Liver (tissue), 9 donors: ENCODE data around the gene SLC25A38. TPM values are rescaled to one million over a fixed set of nuclear protein-coding genes. Genes with fewer than 3 reads are reported as not detected.
"Not testable (repeated sequence)": the region's sequence is repeated elsewhere in the genome, so short reads cannot be mapped to it uniquely, and the experiment has no call there.

ENCODE experiments used
- DNase-seq: peaks from one replicate; pipeline ENCODE4 v3.0.0-alpha.2; 2017; ENCODE audit warnings: low spot score
- H3K27ac ChIP-seq, 2 donors: one replicate each; pipeline ENCODE4 v1.7.0; 2013; ENCODE audit warnings: inconsistent platforms in 2 of 2, low read length in 2 of 2, control low read depth in 1 of 2, low read depth in 1 of 2, mild to moderate bottlenecking in 1 of 2
- H3K27me3 ChIP-seq, 4 donors: one replicate each; pipeline versions ENCODE4 v1.6.1 to v1.7.0; 2013; ENCODE audit warnings: low read length in 3 of 4, inconsistent platforms in 1 of 4, mild to moderate bottlenecking in 1 of 4, moderate library complexity in 1 of 4; ENCODE audit not compliant: control insufficient read depth in 4 of 4, insufficient read depth in 4 of 4
- H3K36me3 ChIP-seq, 4 donors: one replicate each; pipeline versions ENCODE4 v1.6.1 to v1.7.0; 2013; ENCODE audit warnings: low read length in 3 of 4, mild to moderate bottlenecking in 3 of 4, low read depth in 1 of 4, moderate library complexity in 1 of 4; ENCODE audit not compliant: control insufficient read depth in 4 of 4, insufficient read depth in 3 of 4
- H3K4me1 ChIP-seq, 4 donors: one replicate each; pipeline versions ENCODE4 v1.6.1 to v1.7.0; 2013; ENCODE audit warnings: low read length in 3 of 4, mild to moderate bottlenecking in 3 of 4, moderate library complexity in 1 of 4; ENCODE audit not compliant: control insufficient read depth in 4 of 4, insufficient read depth in 4 of 4
- H3K4me3 ChIP-seq, 3 donors: one replicate each; pipeline versions ENCODE4 v1.6.1 to v1.7.0; 2013; ENCODE audit warnings: low read length in 3 of 3, control low read depth in 1 of 3, low read depth in 1 of 3, mild to moderate bottlenecking in 1 of 3
- H3K9ac ChIP-seq, 2 donors: one replicate each; pipeline ENCODE4 v1.7.0; 2013; ENCODE audit warnings: low read length in 2 of 2, mild to moderate bottlenecking in 2 of 2, moderate library complexity in 2 of 2, control low read depth in 1 of 2, low read depth in 1 of 2
- H3K9me3 ChIP-seq, 4 donors: one replicate each; pipeline versions ENCODE4 v1.6.1 to v1.7.0; 2013; ENCODE audit warnings: low read length in 3 of 4; ENCODE audit not compliant: control insufficient read depth in 4 of 4
- EGR1 ChIP-seq, 2 donors: IDR thresholded peaks; 2 replicates each; pipeline ENCODE4 v1.6.1; 2016 to 2018; ENCODE audit warnings: antibody characterized with exemption in 2 of 2, low read depth in 2 of 2
- FOXA1 ChIP-seq: IDR thresholded peaks from 2 replicates; pipeline ENCODE4 v1.6.1; 2016; ENCODE audit warnings: antibody characterized with exemption
- GABPA ChIP-seq, 2 donors: IDR thresholded peaks in 1 of 2; conservative IDR thresholded peaks in 1 of 2; 2 replicates each; pipeline ENCODE4 v1.6.1; 2016; ENCODE audit warnings: antibody characterized with exemption in 2 of 2, mild to moderate bottlenecking in 1 of 2, moderate library complexity in 1 of 2
- HNF4A ChIP-seq, 2 donors: conservative IDR thresholded peaks; 2 replicates each; pipeline ENCODE4 v1.6.1; 2016; ENCODE audit warnings: antibody characterized with exemption in 2 of 2, mild to moderate bottlenecking in 2 of 2
- JUND ChIP-seq, 2 donors: IDR thresholded peaks; 2 replicates each; pipeline ENCODE4 v1.6.1; 2016; ENCODE audit warnings: antibody characterized with exemption in 2 of 2
- NR2F2 ChIP-seq: IDR thresholded peaks from 2 replicates; pipeline ENCODE4 v1.6.1; 2016; ENCODE audit warnings: antibody characterized with exemption
- RAD21 ChIP-seq, 2 donors: IDR thresholded peaks; 2 replicates each; pipeline ENCODE4 v1.6.1; 2016; ENCODE audit warnings: antibody characterized with exemption in 2 of 2, mild to moderate bottlenecking in 2 of 2
- RXRA ChIP-seq, 2 donors: IDR thresholded peaks; 2 replicates each; pipeline ENCODE4 v1.6.1; 2017 to 2018; ENCODE audit warnings: antibody characterized with exemption in 2 of 2, mild to moderate bottlenecking in 1 of 2
- SP1 ChIP-seq: IDR thresholded peaks from 2 replicates; pipeline ENCODE4 v1.6.1; 2018; ENCODE audit warnings: antibody characterized with exemption, mild to moderate bottlenecking
- TAF1 ChIP-seq: conservative IDR thresholded peaks from 2 replicates; pipeline ENCODE4 v1.6.1; 2016; ENCODE audit warnings: antibody characterized with exemption, mild to moderate bottlenecking
- WGBS: extraction: QIAGEN DNeasy Blood & Tissue Kit; methylation state at CpG from one replicate; pipeline ENCODE4 v1.1.7; 2013; 5-methylcytosine and 5-hydroxymethylcytosine counted together
- polyA plus RNA-seq, 2 donors: library from polyadenylated mRNA; stranded (reverse) in 1 of 2; unstranded in 1 of 2; fragments of 200-250 nt in 1 of 2; fragments of >200 nt in 1 of 2; fragmentation: Nextera tagmentation in 1 of 2; extraction: Ambion mirVana in 1 of 2; gene quantifications; one replicate each; pipeline versions ENCODE4 v1.2.1 to v1.2.3, GENCODE V29; 2013 to 2015
- total RNA-seq, 2 donors: library from RNA; depleted of rRNA; stranded (reverse); fragments of >200 nt; gene quantifications; one replicate each; pipeline ENCODE4 v1.2.3, GENCODE V29; 2014
- TF ChIP-seq, protein P1 (sequence below): IDR thresholded peaks from 2 replicates; pipeline ENCODE4 v1.6.1; 2016; ENCODE audit warnings: antibody characterized with exemption
- TF ChIP-seq, protein P2 (sequence below): fragments of 150-350 bp; IDR thresholded peaks from 2 replicates; pipeline ENCODE4 v1.5.1; 2017; ENCODE audit warnings: improper control_type of control experiment, low read depth, low read length; ENCODE audit not compliant: missing input control
- TF ChIP-seq, protein P3 (sequence below): IDR thresholded peaks from 2 replicates; pipeline ENCODE4 v1.6.1; 2016; ENCODE audit warnings: antibody characterized with exemption
- TF ChIP-seq, protein P4 (sequence below): IDR thresholded peaks from 2 replicates; pipeline ENCODE4 v1.6.1; 2016; ENCODE audit warnings: antibody characterized with exemption, mild to moderate bottlenecking
- donor health status: healthy.
- donor health status: healthy.
- donor health status: healthy.
- donor health status: healthy.
- donor health status: healthy.

SLC25A38 gene
- total and polyA plus RNA-seq, 4 donors: 19.8 to 44.4 (median 24.3) TPM

DNA sequence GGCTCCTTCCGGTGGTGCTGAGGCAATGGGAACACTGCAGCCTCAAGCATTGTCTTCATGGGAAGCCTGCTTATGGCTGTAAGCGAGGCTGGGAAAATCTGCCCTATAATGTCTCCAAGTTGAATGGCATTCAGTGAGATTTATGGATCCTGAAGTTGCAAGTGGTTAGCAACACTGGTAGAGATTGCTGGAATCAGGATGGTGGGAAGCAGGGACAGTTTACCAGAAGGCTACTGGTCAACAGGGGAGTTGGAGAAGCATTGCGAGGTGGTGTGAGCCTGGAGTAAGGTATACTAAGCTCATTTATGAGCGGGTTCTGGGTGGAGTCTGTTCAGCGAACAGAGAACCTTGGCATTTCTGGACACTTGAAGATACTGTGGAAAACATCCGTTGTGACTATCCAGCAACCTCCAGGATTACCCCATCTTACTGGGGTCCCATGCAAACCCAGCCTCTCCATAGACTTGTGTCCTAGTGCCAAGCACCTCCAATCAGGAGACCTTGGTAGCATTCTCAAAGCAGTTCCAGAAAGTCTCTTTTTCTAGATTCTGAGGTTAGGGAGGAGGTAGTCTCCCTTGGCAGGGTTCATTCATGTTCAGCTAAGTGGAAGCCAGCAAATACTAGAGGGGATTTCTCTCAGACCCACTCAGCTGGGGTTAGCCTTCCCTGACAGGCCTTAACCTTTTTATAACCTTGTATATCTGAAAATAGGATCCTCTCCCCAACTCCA is 30.7 kb downstream of the SLC25A38 start:
- DNase-seq: no peak
- H3K36me3 ChIP-seq: peaks cover 13 to 53% (median 47%) of the 10 kb centered on the region in 4 donors
- TF ChIP-seq, protein P1, sequence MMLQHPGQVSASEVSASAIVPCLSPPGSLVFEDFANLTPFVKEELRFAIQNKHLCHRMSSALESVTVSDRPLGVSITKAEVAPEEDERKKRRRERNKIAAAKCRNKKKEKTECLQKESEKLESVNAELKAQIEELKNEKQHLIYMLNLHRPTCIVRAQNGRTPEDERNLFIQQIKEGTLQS: no peak
- TF ChIP-seq FOXA1 (no peak), RAD21 (IDR thresholded peaks at IDR 0.05) (no peak), GABPA (IDR thresholded peaks at IDR 0.05 in 1 of 2, conservative IDR thresholded peaks at IDR 0.05 in 1 of 2) (no peak)
- H3K27ac ChIP-seq: no peak overlapping the region
- no peak overlapping the region for H3K4me3 ChIP-seq
- H3K27me3 ChIP-seq: no peaks in the 10 kb centered on the region
- no peaks in the 10 kb centered on the region for H3K9me3 ChIP-seq
- 84% methylated on average over 6 of the region's 6 CpGs for WGBS
- peaks cover 0 to 2% (median 0%) of the 10 kb centered on the region in 4 donors for H3K4me1 ChIP-seq
- H3K9ac ChIP-seq: no peak overlapping the region

DNA sequence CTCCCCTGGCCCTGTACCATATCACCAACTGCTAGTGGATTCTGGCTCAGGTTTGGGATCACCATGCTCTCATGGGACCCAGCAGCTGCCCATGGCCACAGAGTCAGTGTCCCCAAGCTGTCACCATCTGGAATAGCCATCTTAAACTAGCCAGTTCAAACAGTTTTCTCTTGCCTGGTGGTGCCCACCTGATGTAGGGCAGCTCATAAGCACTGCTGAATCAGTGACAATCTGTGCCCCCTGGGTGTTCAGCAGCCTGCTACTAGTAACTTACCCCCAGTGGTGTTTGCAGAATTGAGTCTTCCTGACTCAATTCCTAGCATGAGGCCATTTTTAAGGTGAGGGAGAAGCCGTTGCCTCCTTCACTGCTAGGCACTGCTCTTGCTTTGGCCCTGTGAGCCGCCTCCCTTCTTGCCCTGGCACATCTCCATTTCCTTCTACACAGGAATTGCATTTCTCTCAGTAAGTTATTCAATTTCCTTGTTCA is 31.3 kb downstream of the SLC25A38 start:
- WGBS: 79% methylated on average over 2 of the region's 2 CpGs
- peaks cover 10 to 47% (median 43%) of the 10 kb centered on the region in 4 donors for H3K36me3 ChIP-seq
- TF ChIP-seq SP1: no peak
- TF ChIP-seq GABPA (IDR thresholded peaks at IDR 0.05 in 1 of 2, conservative IDR thresholded peaks at IDR 0.05 in 1 of 2): no peak
- TF ChIP-seq, protein P2, sequence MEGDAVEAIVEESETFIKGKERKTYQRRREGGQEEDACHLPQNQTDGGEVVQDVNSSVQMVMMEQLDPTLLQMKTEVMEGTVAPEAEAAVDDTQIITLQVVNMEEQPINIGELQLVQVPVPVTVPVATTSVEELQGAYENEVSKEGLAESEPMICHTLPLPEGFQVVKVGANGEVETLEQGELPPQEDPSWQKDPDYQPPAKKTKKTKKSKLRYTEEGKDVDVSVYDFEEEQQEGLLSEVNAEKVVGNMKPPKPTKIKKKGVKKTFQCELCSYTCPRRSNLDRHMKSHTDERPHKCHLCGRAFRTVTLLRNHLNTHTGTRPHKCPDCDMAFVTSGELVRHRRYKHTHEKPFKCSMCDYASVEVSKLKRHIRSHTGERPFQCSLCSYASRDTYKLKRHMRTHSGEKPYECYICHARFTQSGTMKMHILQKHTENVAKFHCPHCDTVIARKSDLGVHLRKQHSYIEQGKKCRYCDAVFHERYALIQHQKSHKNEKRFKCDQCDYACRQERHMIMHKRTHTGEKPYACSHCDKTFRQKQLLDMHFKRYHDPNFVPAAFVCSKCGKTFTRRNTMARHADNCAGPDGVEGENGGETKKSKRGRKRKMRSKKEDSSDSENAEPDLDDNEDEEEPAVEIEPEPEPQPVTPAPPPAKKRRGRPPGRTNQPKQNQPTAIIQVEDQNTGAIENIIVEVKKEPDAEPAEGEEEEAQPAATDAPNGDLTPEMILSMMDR: no peak
- TF ChIP-seq FOXA1: no peak
- TF ChIP-seq RAD21 (IDR thresholded peaks at IDR 0.05): no peak
- TF ChIP-seq RXRA (IDR thresholded peaks at IDR 0.05): no peak
- TF ChIP-seq JUND (IDR thresholded peaks at IDR 0.05): no peak
- TF ChIP-seq HNF4A (conservative IDR thresholded peaks at IDR 0.05): no peak
- no peak for TF ChIP-seq TAF1
- TF ChIP-seq, protein P3, sequence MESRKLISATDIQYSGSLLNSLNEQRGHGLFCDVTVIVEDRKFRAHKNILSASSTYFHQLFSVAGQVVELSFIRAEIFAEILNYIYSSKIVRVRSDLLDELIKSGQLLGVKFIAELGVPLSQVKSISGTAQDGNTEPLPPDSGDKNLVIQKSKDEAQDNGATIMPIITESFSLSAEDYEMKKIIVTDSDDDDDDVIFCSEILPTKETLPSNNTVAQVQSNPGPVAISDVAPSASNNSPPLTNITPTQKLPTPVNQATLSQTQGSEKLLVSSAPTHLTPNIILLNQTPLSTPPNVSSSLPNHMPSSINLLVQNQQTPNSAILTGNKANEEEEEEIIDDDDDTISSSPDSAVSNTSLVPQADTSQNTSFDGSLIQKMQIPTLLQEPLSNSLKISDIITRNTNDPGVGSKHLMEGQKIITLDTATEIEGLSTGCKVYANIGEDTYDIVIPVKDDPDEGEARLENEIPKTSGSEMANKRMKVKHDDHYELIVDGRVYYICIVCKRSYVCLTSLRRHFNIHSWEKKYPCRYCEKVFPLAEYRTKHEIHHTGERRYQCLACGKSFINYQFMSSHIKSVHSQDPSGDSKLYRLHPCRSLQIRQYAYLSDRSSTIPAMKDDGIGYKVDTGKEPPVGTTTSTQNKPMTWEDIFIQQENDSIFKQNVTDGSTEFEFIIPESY: no peak
- TF ChIP-seq EGR1 (IDR thresholded peaks at IDR 0.05; ENCODE audit: low read depth in 2 of 2): no peak
- TF ChIP-seq NR2F2: no peak
- TF ChIP-seq, protein P4, sequence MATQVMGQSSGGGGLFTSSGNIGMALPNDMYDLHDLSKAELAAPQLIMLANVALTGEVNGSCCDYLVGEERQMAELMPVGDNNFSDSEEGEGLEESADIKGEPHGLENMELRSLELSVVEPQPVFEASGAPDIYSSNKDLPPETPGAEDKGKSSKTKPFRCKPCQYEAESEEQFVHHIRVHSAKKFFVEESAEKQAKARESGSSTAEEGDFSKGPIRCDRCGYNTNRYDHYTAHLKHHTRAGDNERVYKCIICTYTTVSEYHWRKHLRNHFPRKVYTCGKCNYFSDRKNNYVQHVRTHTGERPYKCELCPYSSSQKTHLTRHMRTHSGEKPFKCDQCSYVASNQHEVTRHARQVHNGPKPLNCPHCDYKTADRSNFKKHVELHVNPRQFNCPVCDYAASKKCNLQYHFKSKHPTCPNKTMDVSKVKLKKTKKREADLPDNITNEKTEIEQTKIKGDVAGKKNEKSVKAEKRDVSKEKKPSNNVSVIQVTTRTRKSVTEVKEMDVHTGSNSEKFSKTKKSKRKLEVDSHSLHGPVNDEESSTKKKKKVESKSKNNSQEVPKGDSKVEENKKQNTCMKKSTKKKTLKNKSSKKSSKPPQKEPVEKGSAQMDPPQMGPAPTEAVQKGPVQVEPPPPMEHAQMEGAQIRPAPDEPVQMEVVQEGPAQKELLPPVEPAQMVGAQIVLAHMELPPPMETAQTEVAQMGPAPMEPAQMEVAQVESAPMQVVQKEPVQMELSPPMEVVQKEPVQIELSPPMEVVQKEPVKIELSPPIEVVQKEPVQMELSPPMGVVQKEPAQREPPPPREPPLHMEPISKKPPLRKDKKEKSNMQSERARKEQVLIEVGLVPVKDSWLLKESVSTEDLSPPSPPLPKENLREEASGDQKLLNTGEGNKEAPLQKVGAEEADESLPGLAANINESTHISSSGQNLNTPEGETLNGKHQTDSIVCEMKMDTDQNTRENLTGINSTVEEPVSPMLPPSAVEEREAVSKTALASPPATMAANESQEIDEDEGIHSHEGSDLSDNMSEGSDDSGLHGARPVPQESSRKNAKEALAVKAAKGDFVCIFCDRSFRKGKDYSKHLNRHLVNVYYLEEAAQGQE: no peak
- no peaks in the 10 kb centered on the region for H3K27me3 ChIP-seq
- H3K27ac ChIP-seq: no peak overlapping the region
- H3K4me1 ChIP-seq: peaks cover 0 to 2% (median 0%) of the 10 kb centered on the region in 4 donors
- H3K4me3 ChIP-seq: no peak overlapping the region
- H3K9me3 ChIP-seq: no peaks in the 10 kb centered on the region
- no peak for DNase-seq
- H3K9ac ChIP-seq: no peak overlapping the region

DNA sequence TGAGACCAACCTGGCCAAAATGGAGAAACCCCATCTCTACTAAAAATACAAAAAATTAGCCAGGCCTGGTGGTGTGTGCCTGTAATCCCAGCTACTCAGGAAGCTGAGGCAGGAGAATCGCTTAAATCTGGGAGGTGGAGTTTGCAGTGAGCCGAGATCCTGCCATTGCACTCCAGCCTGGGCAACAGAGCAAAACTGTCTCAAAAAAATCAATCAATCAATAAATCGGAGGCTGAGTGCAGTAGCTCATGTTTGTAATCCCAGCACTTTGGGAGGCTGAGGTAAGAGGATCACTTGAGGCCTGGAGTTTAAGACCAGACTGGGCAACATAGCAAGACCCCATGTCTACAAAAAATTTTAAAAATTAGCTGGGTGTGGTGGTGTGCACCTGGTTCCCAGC is 32.1 kb downstream of the SLC25A38 start:
- 70% methylated on average over 3 of the region's 3 CpGs for whole genome bisulfite sequencing
- H3K9ac ChIP-seq, H3K4me1 ChIP-seq, H3K9me3 ChIP-seq, H3K27ac ChIP-seq, DNase-seq, H3K27me3 ChIP-seq, H3K4me3 ChIP-seq: not testable (repeated sequence)
- H3K36me3 ChIP-seq: peaks cover 10 to 41% (median 35%) of the 10 kb centered on the region in 4 donors
